ENCODE measurements around the gene TCERG1L. TPM values are rescaled to one million over a fixed set of nuclear protein-coding genes. Genes with fewer than 3 reads are reported as not detected.

Gene TCERG1L
- polyA plus RNA-seq, 1 of the 3 experiments (the other 2 are of a cell fraction) = not detected

DNA sequence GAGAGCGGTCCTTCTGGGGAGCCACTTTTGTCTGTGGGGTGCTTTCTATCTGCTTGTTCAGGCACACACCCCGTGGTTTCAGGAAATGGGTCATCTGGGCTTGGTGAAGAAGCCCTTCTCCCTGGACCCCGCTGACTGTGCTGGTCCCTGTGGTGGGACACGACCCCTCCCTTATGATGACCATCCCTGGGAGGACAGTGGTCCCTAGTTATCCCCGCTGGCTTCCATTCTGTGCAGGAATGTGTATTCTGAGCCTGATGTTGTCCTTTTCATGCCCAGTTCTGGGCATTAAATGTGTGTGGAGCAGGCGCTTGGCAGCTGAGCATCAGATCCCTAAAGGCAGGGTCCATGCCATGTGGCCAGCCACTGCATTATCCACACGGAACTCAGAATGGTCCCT lies 71.6 kb downstream of the TCERG1L start:
- TF ChIP-seq RFX5 (IDR thresholded peaks at IDR 0.05; ENCODE audit: low read length) = no peak
- TF ChIP-seq TCF12 (IDR thresholded peaks at IDR 0.05) = no peak
- no peak for TF ChIP-seq TEAD4 (IDR thresholded peaks at IDR 0.05; ENCODE audit: borderline replicate concordance, insufficient read depth)
- no peak for TF ChIP-seq SIN3A (IDR thresholded peaks at IDR 0.05; ENCODE audit: borderline replicate concordance, low read depth, low read length)
- TF ChIP-seq FOXJ3 (CRISPR knock-in tag; IDR thresholded peaks at IDR 0.05) = no peak
- TF ChIP-seq, protein P1, sequence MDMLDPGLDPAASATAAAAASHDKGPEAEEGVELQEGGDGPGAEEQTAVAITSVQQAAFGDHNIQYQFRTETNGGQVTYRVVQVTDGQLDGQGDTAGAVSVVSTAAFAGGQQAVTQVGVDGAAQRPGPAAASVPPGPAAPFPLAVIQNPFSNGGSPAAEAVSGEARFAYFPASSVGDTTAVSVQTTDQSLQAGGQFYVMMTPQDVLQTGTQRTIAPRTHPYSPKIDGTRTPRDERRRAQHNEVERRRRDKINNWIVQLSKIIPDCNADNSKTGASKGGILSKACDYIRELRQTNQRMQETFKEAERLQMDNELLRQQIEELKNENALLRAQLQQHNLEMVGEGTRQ (IDR thresholded peaks at IDR 0.05; ENCODE audit: borderline replicate concordance, low read depth, low read length) = no peak
- TF ChIP-seq, protein P2, sequence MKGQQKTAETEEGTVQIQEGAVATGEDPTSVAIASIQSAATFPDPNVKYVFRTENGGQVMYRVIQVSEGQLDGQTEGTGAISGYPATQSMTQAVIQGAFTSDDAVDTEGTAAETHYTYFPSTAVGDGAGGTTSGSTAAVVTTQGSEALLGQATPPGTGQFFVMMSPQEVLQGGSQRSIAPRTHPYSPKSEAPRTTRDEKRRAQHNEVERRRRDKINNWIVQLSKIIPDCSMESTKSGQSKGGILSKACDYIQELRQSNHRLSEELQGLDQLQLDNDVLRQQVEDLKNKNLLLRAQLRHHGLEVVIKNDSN (IDR thresholded peaks at IDR 0.05; ENCODE audit: borderline replicate concordance, low read depth) = no peak
- TF ChIP-seq, protein P3, sequence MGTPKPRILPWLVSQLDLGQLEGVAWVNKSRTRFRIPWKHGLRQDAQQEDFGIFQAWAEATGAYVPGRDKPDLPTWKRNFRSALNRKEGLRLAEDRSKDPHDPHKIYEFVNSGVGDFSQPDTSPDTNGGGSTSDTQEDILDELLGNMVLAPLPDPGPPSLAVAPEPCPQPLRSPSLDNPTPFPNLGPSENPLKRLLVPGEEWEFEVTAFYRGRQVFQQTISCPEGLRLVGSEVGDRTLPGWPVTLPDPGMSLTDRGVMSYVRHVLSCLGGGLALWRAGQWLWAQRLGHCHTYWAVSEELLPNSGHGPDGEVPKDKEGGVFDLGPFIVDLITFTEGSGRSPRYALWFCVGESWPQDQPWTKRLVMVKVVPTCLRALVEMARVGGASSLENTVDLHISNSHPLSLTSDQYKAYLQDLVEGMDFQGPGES (IDR thresholded peaks at IDR 0.05; ENCODE audit: low read depth, low read length) = no peak
- Histone ChIP-seq H3K4me2 (no peak overlapping the region), H3K9me2 (no peaks in the 10 kb centered on the region), H3K79me2 (ENCODE audit: insufficient read depth) (no peaks in the 10 kb centered on the region), H3K36me3 (replicated peaks in 1 of 2; ENCODE audit: control insufficient read depth in 1 of 2, insufficient read depth in 2 of 2, low read length in 1 of 2) (no peaks in the 10 kb centered on the region), H4K20me1 (ENCODE audit: insufficient read depth) (no peaks in the 10 kb centered on the region), H3K9ac (no peak overlapping the region), H3K4me1 (ENCODE audit: control insufficient read depth in 1 of 2, insufficient read depth in 2 of 2, low read depth in 1 of 2, low read length in 1 of 2) (no peaks in the 10 kb centered on the region; a peak in 1 of 4 replicates), H3K4me3 (ENCODE audit: low read depth in 2 of 2, low read length in 1 of 2) (no peak overlapping the region), H3K27me3 (ENCODE audit: insufficient read depth) (no peaks in the 10 kb centered on the region), H3K27ac (ENCODE audit: low read depth in 2 of 2, low read length in 1 of 2) (no peak overlapping the region), H3F3A (replicated peaks; ENCODE audit: insufficient read depth) (no peaks in the 10 kb centered on the region), H2AFZ (ENCODE audit: low read depth) (no peak overlapping the region), H3K9me3 (no peaks in the 10 kb centered on the region)
- CTCF ChIA-PET = no interaction called here
- POLR2A ChIA-PET = no interaction called here
- 35% methylated on average over 6 of the region's 7 CpGs for WGBS (ENCODE audit: low lambda C conversion rate)
- no peak for DNase-seq

DNA sequence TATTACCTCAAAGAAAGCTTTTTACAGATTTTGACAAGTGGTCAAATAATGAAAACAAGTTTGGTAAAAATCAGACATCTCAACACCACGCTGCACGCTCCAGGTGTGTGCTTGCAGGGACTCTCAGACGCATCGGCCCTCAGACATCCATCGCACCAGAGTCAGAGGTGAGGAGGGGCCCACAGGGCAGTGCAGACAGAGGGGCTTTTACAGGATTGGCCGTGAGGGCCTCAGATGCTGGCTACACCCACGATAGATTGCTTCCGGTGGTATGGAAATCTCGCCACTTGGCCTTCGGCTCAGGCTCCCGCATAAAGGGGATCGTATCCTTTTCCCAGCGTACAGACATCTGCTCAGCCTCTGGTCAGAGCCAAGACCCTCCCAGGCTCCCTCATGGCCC lies 72.1 kb downstream of the TCERG1L start:
- Histone ChIP-seq H3K9ac (no peak overlapping the region), H3K9me3 (no peaks in the 10 kb centered on the region), H3K27ac (ENCODE audit: low read depth in 2 of 2, low read length in 1 of 2) (no peak overlapping the region), H3K27me3 (ENCODE audit: insufficient read depth) (no peaks in the 10 kb centered on the region), H4K20me1 (ENCODE audit: insufficient read depth) (no peaks in the 10 kb centered on the region), H3F3A (replicated peaks; ENCODE audit: insufficient read depth) (no peaks in the 10 kb centered on the region), H3K79me2 (ENCODE audit: insufficient read depth) (no peaks in the 10 kb centered on the region), H3K36me3 (replicated peaks in 1 of 2; ENCODE audit: control insufficient read depth in 1 of 2, insufficient read depth in 2 of 2, low read length in 1 of 2) (no peaks in the 10 kb centered on the region), H3K4me1 (ENCODE audit: control insufficient read depth in 1 of 2, insufficient read depth in 2 of 2, low read depth in 1 of 2, low read length in 1 of 2) (no peaks in the 10 kb centered on the region), H3K4me2 (no peak overlapping the region), H3K9me2 (no peaks in the 10 kb centered on the region), H2AFZ (ENCODE audit: low read depth) (no peak overlapping the region), H3K4me3 (ENCODE audit: low read depth in 2 of 2, low read length in 1 of 2) (no peak overlapping the region)
- TF ChIP-seq CHD2 (IDR thresholded peaks at IDR 0.05; ENCODE audit: low read length, partially characterized antibody) = no peak
- TF ChIP-seq, protein P3 (IDR thresholded peaks at IDR 0.05; ENCODE audit: low read depth, low read length) = no peak
- 58% methylated on average over 9 of the region's 13 CpGs for WGBS (ENCODE audit: low lambda C conversion rate)
- POLR2A ChIA-PET = no interaction called here
- CTCF ChIA-PET = no interaction called here
- no peak for DNase-seq
